CD14-positive monocyte (primary cell): ENCODE results near the gene GALNT6. TPM values are rescaled to one million over a fixed set of nuclear protein-coding genes. Genes with fewer than 3 reads are reported as not detected.

ENCODE experiments used
- DNase-seq, 3 donors: peaks; one replicate each; pipeline ENCODE4 v3.0.0-alpha.2; 2011 to 2022
- H2AFZ ChIP-seq: 2 replicates; pipeline ENCODE4 v1.6.0; 2012; ENCODE audit warnings: mild to moderate bottlenecking, low read depth, low read length, inconsistent platforms; ENCODE audit not compliant: insufficient read depth, poor library complexity, severe bottlenecking
- H3K27ac ChIP-seq, 2 donors: 1 replicate in 1 of 2; 2 replicates in 1 of 2; pipeline ENCODE4 v1.5.1; 2012 to 2013; ENCODE audit warnings: low read length in 2 of 2, control low read depth in 1 of 2, inconsistent platforms in 1 of 2, low read depth in 1 of 2, mild to moderate bottlenecking in 1 of 2
- H3K27me3 ChIP-seq, 2 donors: one replicate each; pipeline versions ENCODE4 v1.6.0 to v1.6.1; 2011 to 2013; ENCODE audit warnings: low read length in 2 of 2; ENCODE audit not compliant: control insufficient read depth in 2 of 2, insufficient read depth in 2 of 2
- H3K36me3 ChIP-seq, 2 donors: replicated peaks in 1 of 2; 1 replicate in 1 of 2; 2 replicates in 1 of 2; pipeline versions ENCODE4 v1.5.1 to v1.6.1; 2012 to 2013; ENCODE audit warnings: low read length in 2 of 2, control low read depth in 1 of 2, inconsistent platforms in 1 of 2, mild to moderate bottlenecking in 1 of 2; ENCODE audit not compliant: insufficient read depth in 2 of 2, control insufficient read depth in 1 of 2
- H3K4me1 ChIP-seq, 2 donors: 1 replicate in 1 of 2; 2 replicates in 1 of 2; pipeline versions ENCODE4 v1.5.1 to v1.6.1; 2012 to 2013; ENCODE audit warnings: low read length in 2 of 2, control low read depth in 1 of 2, inconsistent platforms in 1 of 2, mild to moderate bottlenecking in 1 of 2, moderate library complexity in 1 of 2; ENCODE audit not compliant: insufficient read depth in 2 of 2, control insufficient read depth in 1 of 2
- H3K4me2 ChIP-seq: replicated peaks from 2 replicates; pipeline ENCODE3; 2012; ENCODE audit warnings: low read length, moderate library complexity, mild to moderate bottlenecking; ENCODE audit not compliant: poor library complexity, severe bottlenecking; ENCODE audit errors: extremely low read depth
- H3K4me3 ChIP-seq, 3 experiments: fragments of 200-600 bp in 1 of 3; sonication (generic) in 1 of 3; replicated peaks in 1 of 3; 1 replicate in 2 of 3; 2 replicates in 1 of 3; pipeline ENCODE4 v1.5.1; 2011 to 2013; ENCODE audit warnings: low read length in 3 of 3, mild to moderate bottlenecking in 3 of 3, control low read depth in 2 of 3, low read depth in 2 of 3, inconsistent platforms in 1 of 3, moderate library complexity in 1 of 3
- H3K79me2 ChIP-seq: 2 replicates; pipeline ENCODE4 v1.6.0; 2012; ENCODE audit warnings: mild to moderate bottlenecking, control low read depth, inconsistent platforms, low read length, moderate library complexity; ENCODE audit not compliant: insufficient read depth
- H3K9ac ChIP-seq: 2 replicates; pipeline ENCODE4 v1.6.0; 2017; ENCODE audit warnings: low read length, mild to moderate bottlenecking; ENCODE audit not compliant: insufficient read depth, poor library complexity, severe bottlenecking
- H3K9me3 ChIP-seq, 2 donors: replicated peaks in 1 of 2; 1 replicate in 1 of 2; 2 replicates in 1 of 2; pipeline versions ENCODE4 v1.5.1 to v1.6.1; 2012 to 2013; ENCODE audit warnings: low read length in 2 of 2, control low read depth in 1 of 2; ENCODE audit not compliant: control insufficient read depth in 1 of 2, insufficient read depth in 1 of 2
- H4K20me1 ChIP-seq: 2 replicates; pipeline ENCODE4 v1.6.0; 2012; ENCODE audit warnings: mild to moderate bottlenecking, low read length, control low read depth, moderate library complexity; ENCODE audit not compliant: insufficient read depth
- H3K27ac Mint-ChIP-seq, 7 donors: one replicate each; pipeline ENCODE4 v1.8.0; 2020; ENCODE audit warnings: mild to moderate bottlenecking in 7 of 7, mixed read lengths in 7 of 7, moderate library complexity in 6 of 7, inconsistent platforms in 2 of 7
- H3K27me3 Mint-ChIP-seq, 3 donors: one replicate each; pipeline ENCODE4 v1.8.0; 2021 to 2022; ENCODE audit warnings: low read depth in 3 of 3, mild to moderate bottlenecking in 3 of 3, mixed read lengths in 3 of 3, moderate library complexity in 3 of 3, inconsistent platforms in 1 of 3
- H3K36me3 Mint-ChIP-seq, 2 donors: one replicate each; pipeline ENCODE4 v1.8.0; 2020; ENCODE audit warnings: mixed read lengths in 2 of 2, inconsistent platforms in 1 of 2, mild to moderate bottlenecking in 1 of 2
- H3K4me1 Mint-ChIP-seq: one replicate; pipeline ENCODE4 v1.8.0; 2020; ENCODE audit warnings: mild to moderate bottlenecking, mixed read lengths
- H3K4me3 Mint-ChIP-seq, 2 donors: one replicate each; pipeline ENCODE4 v1.8.0; 2020; ENCODE audit warnings: mild to moderate bottlenecking in 2 of 2, mixed read lengths in 2 of 2, moderate library complexity in 1 of 2
- H3K9me3 Mint-ChIP-seq, 7 donors: one replicate each; pipeline ENCODE4 v1.8.0; 2020 to 2022; ENCODE audit warnings: mixed read lengths in 7 of 7, mild to moderate bottlenecking in 6 of 7, moderate library complexity in 6 of 7, inconsistent platforms in 2 of 7
- WGBS: methylation state at CpG from one replicate; pipeline ENCODE4 v1.1.5; 2013; ENCODE audit warnings: missing lambda C conversion rate; ENCODE audit not compliant: insufficient coverage; 5-methylcytosine and 5-hydroxymethylcytosine counted together
- intact Hi-C, 2 donors: fragments of 100-400 bp; cut with micrococcal nuclease; formaldehyde crosslinking; loops; one replicate each; pipeline versions ENCODE4 v1.15.0 to v1.15.1; 2023
- polyA plus RNA-seq, 3 donors: library from polyadenylated mRNA; depleted of rRNA in 1 of 3; unstranded in 2 of 3; stranded (reverse) in 1 of 3; fragments of 300-500 nt in 2 of 3; fragments of >200 nt in 1 of 3; fragmentation: Illumina TruSeq in 2 of 3; gene quantifications; 1 replicate in 2 of 3; 2 replicates in 1 of 3; pipeline ENCODE4 v1.2.3, GENCODE V29; 2012 to 2021
- TF ChIP-seq, protein P1 (sequence below): fragments of 200-600 bp; IDR thresholded peaks from one replicate; pipeline ENCODE4 v1.8.0; 2022; ENCODE audit warnings: antibody characterized with exemption, mild to moderate bottlenecking

Gene GALNT6
- polyA plus RNA-seq, 3 donors: 3.2 to 12.9 (median 10.4) TPM

DNA sequence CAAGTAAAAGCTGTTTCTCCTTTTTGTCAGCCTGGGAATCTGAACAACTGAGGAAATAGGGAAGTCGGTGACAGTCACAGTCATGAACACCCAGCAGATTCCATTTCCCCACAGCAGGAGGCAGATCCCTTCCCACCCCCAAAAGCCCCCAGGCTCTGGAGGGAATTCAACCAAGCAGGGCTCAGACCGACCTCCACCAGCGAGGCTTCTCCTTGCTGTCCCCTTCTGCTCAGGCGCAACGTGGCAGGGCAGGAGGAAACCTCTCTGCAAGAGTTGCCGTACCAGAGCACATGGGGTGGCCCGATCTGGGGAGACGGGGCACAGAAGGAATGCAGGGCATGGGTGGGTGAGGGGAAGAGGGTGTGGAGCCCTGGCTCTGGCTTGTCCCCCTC lies 319 bp downstream of the GALNT6 start:
- Mint-ChIP-seq H3K4me1 (peaks cover 73% of the 10 kb centered on the region), H3K27ac (peak overlapping the region; percentile 89 to 96 (median 93)), H3K27me3 (peaks cover 0 to 4% (median 3%) of the 10 kb centered on the region in 3 donors), H3K4me3 (peak overlapping the region; percentile 94 to 96), H3K9me3 (peaks cover 0 to 2% (median 0%) of the 10 kb centered on the region in 7 donors), H3K36me3 (peaks cover 17 to 21% of the 10 kb centered on the region in 2 donors)
- peaks cover 3% of the 10 kb centered on the region for H4K20me1 ChIP-seq
- H3K27ac ChIP-seq: peak overlapping the region; percentile 86 to 94
- DNase-seq: peak; percentile 64 to 86 (median 78)
- H3K9me3 ChIP-seq: no peaks in the 10 kb centered on the region
- no peaks in the 10 kb centered on the region for H3K27me3 ChIP-seq
- peak overlapping the region; percentile 72 to 95 (median 85) for H3K4me3 ChIP-seq
- peaks cover 70 to 84% of the 10 kb centered on the region in 2 donors for H3K4me1 ChIP-seq
- TF ChIP-seq, protein P1, sequence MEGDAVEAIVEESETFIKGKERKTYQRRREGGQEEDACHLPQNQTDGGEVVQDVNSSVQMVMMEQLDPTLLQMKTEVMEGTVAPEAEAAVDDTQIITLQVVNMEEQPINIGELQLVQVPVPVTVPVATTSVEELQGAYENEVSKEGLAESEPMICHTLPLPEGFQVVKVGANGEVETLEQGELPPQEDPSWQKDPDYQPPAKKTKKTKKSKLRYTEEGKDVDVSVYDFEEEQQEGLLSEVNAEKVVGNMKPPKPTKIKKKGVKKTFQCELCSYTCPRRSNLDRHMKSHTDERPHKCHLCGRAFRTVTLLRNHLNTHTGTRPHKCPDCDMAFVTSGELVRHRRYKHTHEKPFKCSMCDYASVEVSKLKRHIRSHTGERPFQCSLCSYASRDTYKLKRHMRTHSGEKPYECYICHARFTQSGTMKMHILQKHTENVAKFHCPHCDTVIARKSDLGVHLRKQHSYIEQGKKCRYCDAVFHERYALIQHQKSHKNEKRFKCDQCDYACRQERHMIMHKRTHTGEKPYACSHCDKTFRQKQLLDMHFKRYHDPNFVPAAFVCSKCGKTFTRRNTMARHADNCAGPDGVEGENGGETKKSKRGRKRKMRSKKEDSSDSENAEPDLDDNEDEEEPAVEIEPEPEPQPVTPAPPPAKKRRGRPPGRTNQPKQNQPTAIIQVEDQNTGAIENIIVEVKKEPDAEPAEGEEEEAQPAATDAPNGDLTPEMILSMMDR: peak; percentile 15
- 4% methylated on average over 4 of the region's 8 CpGs for WGBS
- peak overlapping the region; percentile 89 for H2AFZ ChIP-seq
- peaks cover 2% of the 10 kb centered on the region for H3K79me2 ChIP-seq
- intact Hi-C loops: loop anchor here in 1 of 2 donors (5.0 kb wide), 1 partner anchor 69 kb away; the partner anchor contains the start of gene BIN2
- H3K4me2 ChIP-seq: peak overlapping the region; percentile 98
- H3K9ac ChIP-seq: peak overlapping the region; percentile 78
- H3K36me3 ChIP-seq: no peaks in the 10 kb centered on the region

DNA sequence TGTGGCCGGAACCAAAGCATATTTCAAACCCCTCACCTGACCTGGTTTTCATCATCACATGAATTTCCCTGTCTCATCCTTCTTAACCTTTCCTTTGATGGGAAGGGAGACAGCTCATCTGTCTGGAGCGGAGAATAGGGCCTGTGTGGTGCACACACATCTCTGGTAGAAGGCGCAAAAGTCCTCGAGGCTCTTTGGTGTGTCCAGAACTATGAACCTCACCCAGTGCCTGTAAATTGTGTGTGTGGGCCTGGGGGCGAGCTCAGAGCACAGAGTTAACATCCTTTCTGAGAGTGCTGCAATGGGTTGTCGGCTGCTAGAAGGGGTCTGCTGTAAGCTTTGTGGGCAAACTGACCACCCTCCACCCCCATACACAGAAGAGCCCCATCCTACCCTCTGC lies 749 bp downstream of the GALNT6 start:
- Histone ChIP-seq H3K4me3 (peak overlapping the region in 2 of 3 experiments; percentile 85 to 95), H3K4me2 (peak overlapping the region; percentile 98), H3K9ac (peak overlapping the region; percentile 78), H3K4me1 (peaks cover 69 to 80% of the 10 kb centered on the region in 2 donors), H4K20me1 (peaks cover 3% of the 10 kb centered on the region), H3K27me3 (no peaks in the 10 kb centered on the region), H3K27ac (peak overlapping the region; percentile 86 to 94), H3K79me2 (peaks cover 2% of the 10 kb centered on the region), H2AFZ (peak overlapping the region; percentile 89), H3K36me3 (no peaks in the 10 kb centered on the region), H3K9me3 (no peaks in the 10 kb centered on the region)
- WGBS: 80% methylated on average over 2 of the region's 6 CpGs
- peaks cover 0 to 2% (median 0%) of the 10 kb centered on the region in 7 donors for H3K9me3 Mint-ChIP-seq
- peaks cover 69% of the 10 kb centered on the region for H3K4me1 Mint-ChIP-seq
- DNase-seq: no peak
- H3K36me3 Mint-ChIP-seq: peaks cover 17 to 23% of the 10 kb centered on the region in 2 donors
- H3K27ac Mint-ChIP-seq: peak overlapping the region; percentile 89 to 96 (median 93)
- intact Hi-C loops: loop anchor here in 1 of 2 donors (5.0 kb wide), 1 partner anchor 68 kb away; the partner anchor contains the start of gene BIN2
- TF ChIP-seq, protein P1: no peak
- peaks cover 1 to 4% (median 3%) of the 10 kb centered on the region in 3 donors for H3K27me3 Mint-ChIP-seq
- peak overlapping the region; percentile 94 to 96 for H3K4me3 Mint-ChIP-seq
